Liver (tissue), 9 donors: ENCODE measurements around the gene PCDH1. TPM values are rescaled to one million over a fixed set of nuclear protein-coding genes. Genes with fewer than 3 reads are reported as not detected.

Experiments used
- DNase-seq: peaks from one replicate; pipeline ENCODE4 v3.0.0-alpha.2; 2017; ENCODE audit warnings: low spot score
- H3K27ac ChIP-seq, 2 donors: one replicate each; pipeline ENCODE4 v1.7.0; 2013; ENCODE audit warnings: inconsistent platforms in 2 of 2, low read length in 2 of 2, control low read depth in 1 of 2, low read depth in 1 of 2, mild to moderate bottlenecking in 1 of 2
- H3K27me3 ChIP-seq, 4 donors: one replicate each; pipeline versions ENCODE4 v1.6.1 to v1.7.0; 2013; ENCODE audit warnings: low read length in 3 of 4, inconsistent platforms in 1 of 4, mild to moderate bottlenecking in 1 of 4, moderate library complexity in 1 of 4; ENCODE audit not compliant: control insufficient read depth in 4 of 4, insufficient read depth in 4 of 4
- H3K36me3 ChIP-seq, 4 donors: one replicate each; pipeline versions ENCODE4 v1.6.1 to v1.7.0; 2013; ENCODE audit warnings: low read length in 3 of 4, mild to moderate bottlenecking in 3 of 4, low read depth in 1 of 4, moderate library complexity in 1 of 4; ENCODE audit not compliant: control insufficient read depth in 4 of 4, insufficient read depth in 3 of 4
- H3K4me1 ChIP-seq, 4 donors: one replicate each; pipeline versions ENCODE4 v1.6.1 to v1.7.0; 2013; ENCODE audit warnings: low read length in 3 of 4, mild to moderate bottlenecking in 3 of 4, moderate library complexity in 1 of 4; ENCODE audit not compliant: control insufficient read depth in 4 of 4, insufficient read depth in 4 of 4
- H3K4me3 ChIP-seq, 3 donors: one replicate each; pipeline versions ENCODE4 v1.6.1 to v1.7.0; 2013; ENCODE audit warnings: low read length in 3 of 3, control low read depth in 1 of 3, low read depth in 1 of 3, mild to moderate bottlenecking in 1 of 3
- H3K9ac ChIP-seq, 2 donors: one replicate each; pipeline ENCODE4 v1.7.0; 2013; ENCODE audit warnings: low read length in 2 of 2, mild to moderate bottlenecking in 2 of 2, moderate library complexity in 2 of 2, control low read depth in 1 of 2, low read depth in 1 of 2
- H3K9me3 ChIP-seq, 4 donors: one replicate each; pipeline versions ENCODE4 v1.6.1 to v1.7.0; 2013; ENCODE audit warnings: low read length in 3 of 4; ENCODE audit not compliant: control insufficient read depth in 4 of 4
- ATF3 ChIP-seq: IDR thresholded peaks from 2 replicates; pipeline ENCODE4 v1.6.1; 2016; ENCODE audit warnings: antibody characterized with exemption
- EGR1 ChIP-seq, 2 donors: IDR thresholded peaks; 2 replicates each; pipeline ENCODE4 v1.6.1; 2016 to 2018; ENCODE audit warnings: antibody characterized with exemption in 2 of 2, low read depth in 2 of 2
- FOXA1 ChIP-seq: IDR thresholded peaks from 2 replicates; pipeline ENCODE4 v1.6.1; 2016; ENCODE audit warnings: antibody characterized with exemption
- FOXA2 ChIP-seq: IDR thresholded peaks from 2 replicates; pipeline ENCODE4 v1.6.1; 2016; ENCODE audit warnings: antibody characterized with exemption
- GABPA ChIP-seq, 2 donors: IDR thresholded peaks in 1 of 2; conservative IDR thresholded peaks in 1 of 2; 2 replicates each; pipeline ENCODE4 v1.6.1; 2016; ENCODE audit warnings: antibody characterized with exemption in 2 of 2, mild to moderate bottlenecking in 1 of 2, moderate library complexity in 1 of 2
- HNF4A ChIP-seq, 2 donors: conservative IDR thresholded peaks; 2 replicates each; pipeline ENCODE4 v1.6.1; 2016; ENCODE audit warnings: antibody characterized with exemption in 2 of 2, mild to moderate bottlenecking in 2 of 2
- HNF4G ChIP-seq: IDR thresholded peaks from 2 replicates; pipeline ENCODE4 v1.6.1; 2016; ENCODE audit warnings: antibody characterized with exemption
- JUND ChIP-seq, 2 donors: IDR thresholded peaks; 2 replicates each; pipeline ENCODE4 v1.6.1; 2016; ENCODE audit warnings: antibody characterized with exemption in 2 of 2
- MAX ChIP-seq: IDR thresholded peaks from 2 replicates; pipeline ENCODE4 v1.6.1; 2016; ENCODE audit warnings: antibody characterized with exemption
- NR2F2 ChIP-seq: IDR thresholded peaks from 2 replicates; pipeline ENCODE4 v1.6.1; 2016; ENCODE audit warnings: antibody characterized with exemption
- RAD21 ChIP-seq, 2 donors: IDR thresholded peaks; 2 replicates each; pipeline ENCODE4 v1.6.1; 2016; ENCODE audit warnings: antibody characterized with exemption in 2 of 2, mild to moderate bottlenecking in 2 of 2
- REST ChIP-seq: IDR thresholded peaks from 2 replicates; pipeline ENCODE4 v1.6.1; 2016; ENCODE audit warnings: antibody characterized with exemption, mild to moderate bottlenecking
- RXRA ChIP-seq, 2 donors: IDR thresholded peaks; 2 replicates each; pipeline ENCODE4 v1.6.1; 2017 to 2018; ENCODE audit warnings: antibody characterized with exemption in 2 of 2, mild to moderate bottlenecking in 1 of 2
- SP1 ChIP-seq: IDR thresholded peaks from 2 replicates; pipeline ENCODE4 v1.6.1; 2018; ENCODE audit warnings: antibody characterized with exemption, mild to moderate bottlenecking
- TAF1 ChIP-seq: conservative IDR thresholded peaks from 2 replicates; pipeline ENCODE4 v1.6.1; 2016; ENCODE audit warnings: antibody characterized with exemption, mild to moderate bottlenecking
- YY1 ChIP-seq: IDR thresholded peaks from 2 replicates; pipeline ENCODE4 v1.6.1; 2016; ENCODE audit warnings: antibody characterized with exemption, mild to moderate bottlenecking
- ZBTB33 ChIP-seq: IDR thresholded peaks from 2 replicates; pipeline ENCODE4 v1.6.1; 2016; ENCODE audit warnings: antibody characterized with exemption
- WGBS: extraction: QIAGEN DNeasy Blood & Tissue Kit; methylation state at CpG from one replicate; pipeline ENCODE4 v1.1.7; 2013; 5-methylcytosine and 5-hydroxymethylcytosine counted together
- polyA plus RNA-seq, 2 donors: library from polyadenylated mRNA; stranded (reverse) in 1 of 2; unstranded in 1 of 2; fragments of 200-250 nt in 1 of 2; fragments of >200 nt in 1 of 2; fragmentation: Nextera tagmentation in 1 of 2; extraction: Ambion mirVana in 1 of 2; gene quantifications; one replicate each; pipeline versions ENCODE4 v1.2.1 to v1.2.3, GENCODE V29; 2013 to 2015
- total RNA-seq, 2 donors: library from RNA; depleted of rRNA; stranded (reverse); fragments of >200 nt; gene quantifications; one replicate each; pipeline ENCODE4 v1.2.3, GENCODE V29; 2014
- donor health status: healthy.
- donor health status: healthy.
- donor health status: healthy.
- donor health status: healthy.
- donor health status: healthy.

Gene PCDH1
- total and polyA plus RNA-seq, 4 donors: 9.3 to 52.8 (median 15.0) TPM

- H3K27ac ChIP-seq: no peak overlapping the region
- H3K27me3 ChIP-seq: no peaks in the 10 kb centered on the region
- DNase-seq: no peak
- 94% methylated on average over 6 of the region's 6 CpGs for WGBS
- H3K9ac ChIP-seq: no peak overlapping the region
- H3K9me3 ChIP-seq: no peaks in the 10 kb centered on the region
- H3K36me3 ChIP-seq: no peaks in the 10 kb centered on the region
- H3K4me1 ChIP-seq: no peaks in the 10 kb centered on the region
- no peak for TF ChIP-seq MAX
- TF ChIP-seq SP1: no peak
- TF ChIP-seq HNF4G: no peak
- no peak for TF ChIP-seq FOXA1
- no peak for TF ChIP-seq ZBTB33
- no peak for TF ChIP-seq HNF4A (conservative IDR thresholded peaks at IDR 0.05)
- TF ChIP-seq RXRA (IDR thresholded peaks at IDR 0.05): no peak
- TF ChIP-seq RAD21 (IDR thresholded peaks at IDR 0.05): no peak
- no peak for TF ChIP-seq ATF3
- TF ChIP-seq FOXA2: no peak
- H3K4me3 ChIP-seq: no peak overlapping the region
These were observed 60.6 kb downstream of the PCDH1 start for GRCh38 chr5:141817631-141818030.

GRCh38 chr5:141816598-141817399, 61.4 kb downstream of the PCDH1 start:
- Histone ChIP-seq H3K27ac (no peak overlapping the region), H3K9me3 (no peaks in the 10 kb centered on the region), H3K27me3 (no peaks in the 10 kb centered on the region), H3K4me1 (no peaks in the 10 kb centered on the region), H3K9ac (no peak overlapping the region), H3K36me3 (no peaks in the 10 kb centered on the region), H3K4me3 (no peak overlapping the region)
- no peak for TF ChIP-seq RXRA (IDR thresholded peaks at IDR 0.05)
- no peak for TF ChIP-seq ZBTB33
- no peak for TF ChIP-seq YY1
- no peak for TF ChIP-seq NR2F2
- no peak for TF ChIP-seq EGR1 (IDR thresholded peaks at IDR 0.05; ENCODE audit: low read depth in 2 of 2)
- TF ChIP-seq HNF4G: no peak
- TF ChIP-seq REST: no peak
- no peak for TF ChIP-seq GABPA (IDR thresholded peaks at IDR 0.05 in 1 of 2, conservative IDR thresholded peaks at IDR 0.05 in 1 of 2)
- TF ChIP-seq SP1: no peak
- no peak for TF ChIP-seq JUND (IDR thresholded peaks at IDR 0.05)
- no peak for TF ChIP-seq TAF1
- no peak for TF ChIP-seq HNF4A (conservative IDR thresholded peaks at IDR 0.05)
- no peak for TF ChIP-seq MAX
- WGBS: 56% methylated on average over 11 of the region's 11 CpGs
- DNase-seq: no peak
